ENCODE data around the gene AFF3. TPM values are rescaled to one million over a fixed set of nuclear protein-coding genes. Genes with fewer than 3 reads are reported as not detected.

AFF3 gene
- total and polyA plus RNA-seq, 4 donors = 0.48 to 5.3 (median 2.3) TPM

- DNase-seq (ENCODE audit: low spot score) = no peak
- H3K36me3 ChIP-seq (ENCODE audit: control insufficient read depth in 4 of 4, insufficient read depth in 3 of 4, low read depth in 1 of 4, low read length in 3 of 4) = peaks cover 0 to 1% (median 0%) of the 10 kb centered on the region in 4 donors
Observed at GRCh38 chr2:99793022-99793421, 349.4 kb downstream of the AFF3 start.

DNA sequence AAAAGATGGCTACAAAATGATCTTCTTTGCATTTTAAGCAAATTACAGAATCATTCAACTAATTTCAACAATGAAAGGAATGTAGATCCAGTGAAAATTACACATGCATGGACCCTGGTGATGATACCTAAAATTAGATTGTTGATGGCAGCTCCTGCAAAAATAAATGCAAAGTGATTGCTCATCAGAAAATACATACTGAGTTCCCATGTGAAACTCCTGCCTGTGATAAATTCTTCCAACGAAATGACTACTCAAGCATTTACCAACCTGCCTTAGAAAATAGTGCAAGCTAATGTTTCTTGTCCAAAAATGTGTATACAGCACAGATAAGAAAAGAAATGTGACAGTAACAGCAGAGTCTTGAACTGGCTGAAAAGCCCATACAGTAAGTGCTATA is 352.5 kb downstream of the AFF3 start:
- no peaks in the 10 kb centered on the region for H3K9me3 ChIP-seq (ENCODE audit: control insufficient read depth in 4 of 4, low read length in 3 of 4)
- H3K4me3 ChIP-seq (ENCODE audit: low read depth in 1 of 3, low read length in 3 of 3) = no peak overlapping the region
- H3K27ac ChIP-seq (ENCODE audit: low read depth in 1 of 2, low read length in 2 of 2) = no peak overlapping the region
- no peaks in the 10 kb centered on the region for H3K36me3 ChIP-seq (ENCODE audit: control insufficient read depth in 4 of 4, insufficient read depth in 3 of 4, low read depth in 1 of 4, low read length in 3 of 4)
- H3K4me1 ChIP-seq (ENCODE audit: control insufficient read depth in 4 of 4, insufficient read depth in 4 of 4, low read length in 3 of 4) = peaks cover 0 to 5% (median 4%) of the 10 kb centered on the region in 4 donors
- whole genome bisulfite sequencing = 68% methylated on average over 1 of the region's 1 CpG
- DNase-seq (ENCODE audit: low spot score) = no peak
- H3K9ac ChIP-seq (ENCODE audit: low read depth in 1 of 2, low read length in 2 of 2) = no peak overlapping the region
- H3K27me3 ChIP-seq (ENCODE audit: control insufficient read depth in 4 of 4, insufficient read depth in 4 of 4, low read length in 3 of 4) = no peaks in the 10 kb centered on the region
- TF ChIP-seq, protein P1, sequence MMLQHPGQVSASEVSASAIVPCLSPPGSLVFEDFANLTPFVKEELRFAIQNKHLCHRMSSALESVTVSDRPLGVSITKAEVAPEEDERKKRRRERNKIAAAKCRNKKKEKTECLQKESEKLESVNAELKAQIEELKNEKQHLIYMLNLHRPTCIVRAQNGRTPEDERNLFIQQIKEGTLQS (IDR thresholded peaks at IDR 0.05) = no peak
- TF ChIP-seq GABPA (IDR thresholded peaks at IDR 0.05 in 1 of 2, conservative IDR thresholded peaks at IDR 0.05 in 1 of 2) = no peak
- TF ChIP-seq JUND (IDR thresholded peaks at IDR 0.05) = no peak
- no peak for TF ChIP-seq HNF4A (conservative IDR thresholded peaks at IDR 0.05)
- TF ChIP-seq, protein P2, sequence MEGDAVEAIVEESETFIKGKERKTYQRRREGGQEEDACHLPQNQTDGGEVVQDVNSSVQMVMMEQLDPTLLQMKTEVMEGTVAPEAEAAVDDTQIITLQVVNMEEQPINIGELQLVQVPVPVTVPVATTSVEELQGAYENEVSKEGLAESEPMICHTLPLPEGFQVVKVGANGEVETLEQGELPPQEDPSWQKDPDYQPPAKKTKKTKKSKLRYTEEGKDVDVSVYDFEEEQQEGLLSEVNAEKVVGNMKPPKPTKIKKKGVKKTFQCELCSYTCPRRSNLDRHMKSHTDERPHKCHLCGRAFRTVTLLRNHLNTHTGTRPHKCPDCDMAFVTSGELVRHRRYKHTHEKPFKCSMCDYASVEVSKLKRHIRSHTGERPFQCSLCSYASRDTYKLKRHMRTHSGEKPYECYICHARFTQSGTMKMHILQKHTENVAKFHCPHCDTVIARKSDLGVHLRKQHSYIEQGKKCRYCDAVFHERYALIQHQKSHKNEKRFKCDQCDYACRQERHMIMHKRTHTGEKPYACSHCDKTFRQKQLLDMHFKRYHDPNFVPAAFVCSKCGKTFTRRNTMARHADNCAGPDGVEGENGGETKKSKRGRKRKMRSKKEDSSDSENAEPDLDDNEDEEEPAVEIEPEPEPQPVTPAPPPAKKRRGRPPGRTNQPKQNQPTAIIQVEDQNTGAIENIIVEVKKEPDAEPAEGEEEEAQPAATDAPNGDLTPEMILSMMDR (IDR thresholded peaks at IDR 0.05; ENCODE audit: low read depth, low read length, missing input control) = no peak
- TF ChIP-seq HNF4G (IDR thresholded peaks at IDR 0.05) = no peak
- TF ChIP-seq RAD21 (IDR thresholded peaks at IDR 0.05) = no peak
- no peak for TF ChIP-seq FOXA2 (IDR thresholded peaks at IDR 0.05)
- no peak for TF ChIP-seq EGR1 (IDR thresholded peaks at IDR 0.05; ENCODE audit: low read depth in 2 of 2)
- no peak for TF ChIP-seq ZBTB33 (IDR thresholded peaks at IDR 0.05)
- TF ChIP-seq, protein P3, sequence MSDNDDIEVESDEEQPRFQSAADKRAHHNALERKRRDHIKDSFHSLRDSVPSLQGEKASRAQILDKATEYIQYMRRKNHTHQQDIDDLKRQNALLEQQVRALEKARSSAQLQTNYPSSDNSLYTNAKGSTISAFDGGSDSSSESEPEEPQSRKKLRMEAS (IDR thresholded peaks at IDR 0.05) = no peak
- no peak for TF ChIP-seq SP1 (IDR thresholded peaks at IDR 0.05)
- TF ChIP-seq TAF1 (conservative IDR thresholded peaks at IDR 0.05) = no peak

More at GRCh38 chr2:99793022-99793421, 349.4 kb downstream of the AFF3 start:
- no peak overlapping the region for H3K9ac ChIP-seq (ENCODE audit: low read depth in 1 of 2, low read length in 2 of 2)
- H3K27ac ChIP-seq (ENCODE audit: low read depth in 1 of 2, low read length in 2 of 2) = no peak overlapping the region
- no peak for TF ChIP-seq TAF1 (conservative IDR thresholded peaks at IDR 0.05)
- TF ChIP-seq, protein P3 (IDR thresholded peaks at IDR 0.05) = no peak
- TF ChIP-seq SP1 (IDR thresholded peaks at IDR 0.05) = no peak
- no peak for TF ChIP-seq FOXA1 (IDR thresholded peaks at IDR 0.05)
- TF ChIP-seq, protein P2 (IDR thresholded peaks at IDR 0.05; ENCODE audit: low read depth, low read length, missing input control) = no peak
- TF ChIP-seq, protein P4, sequence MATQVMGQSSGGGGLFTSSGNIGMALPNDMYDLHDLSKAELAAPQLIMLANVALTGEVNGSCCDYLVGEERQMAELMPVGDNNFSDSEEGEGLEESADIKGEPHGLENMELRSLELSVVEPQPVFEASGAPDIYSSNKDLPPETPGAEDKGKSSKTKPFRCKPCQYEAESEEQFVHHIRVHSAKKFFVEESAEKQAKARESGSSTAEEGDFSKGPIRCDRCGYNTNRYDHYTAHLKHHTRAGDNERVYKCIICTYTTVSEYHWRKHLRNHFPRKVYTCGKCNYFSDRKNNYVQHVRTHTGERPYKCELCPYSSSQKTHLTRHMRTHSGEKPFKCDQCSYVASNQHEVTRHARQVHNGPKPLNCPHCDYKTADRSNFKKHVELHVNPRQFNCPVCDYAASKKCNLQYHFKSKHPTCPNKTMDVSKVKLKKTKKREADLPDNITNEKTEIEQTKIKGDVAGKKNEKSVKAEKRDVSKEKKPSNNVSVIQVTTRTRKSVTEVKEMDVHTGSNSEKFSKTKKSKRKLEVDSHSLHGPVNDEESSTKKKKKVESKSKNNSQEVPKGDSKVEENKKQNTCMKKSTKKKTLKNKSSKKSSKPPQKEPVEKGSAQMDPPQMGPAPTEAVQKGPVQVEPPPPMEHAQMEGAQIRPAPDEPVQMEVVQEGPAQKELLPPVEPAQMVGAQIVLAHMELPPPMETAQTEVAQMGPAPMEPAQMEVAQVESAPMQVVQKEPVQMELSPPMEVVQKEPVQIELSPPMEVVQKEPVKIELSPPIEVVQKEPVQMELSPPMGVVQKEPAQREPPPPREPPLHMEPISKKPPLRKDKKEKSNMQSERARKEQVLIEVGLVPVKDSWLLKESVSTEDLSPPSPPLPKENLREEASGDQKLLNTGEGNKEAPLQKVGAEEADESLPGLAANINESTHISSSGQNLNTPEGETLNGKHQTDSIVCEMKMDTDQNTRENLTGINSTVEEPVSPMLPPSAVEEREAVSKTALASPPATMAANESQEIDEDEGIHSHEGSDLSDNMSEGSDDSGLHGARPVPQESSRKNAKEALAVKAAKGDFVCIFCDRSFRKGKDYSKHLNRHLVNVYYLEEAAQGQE (IDR thresholded peaks at IDR 0.05) = no peak
- no peak for TF ChIP-seq RXRA (IDR thresholded peaks at IDR 0.05)
- no peaks in the 10 kb centered on the region for H3K27me3 ChIP-seq (ENCODE audit: control insufficient read depth in 4 of 4, insufficient read depth in 4 of 4, low read length in 3 of 4)
- H3K4me3 ChIP-seq (ENCODE audit: low read depth in 1 of 3, low read length in 3 of 3) = no peak overlapping the region
- peaks cover 0 to 3% (median 0%) of the 10 kb centered on the region in 4 donors for H3K9me3 ChIP-seq (ENCODE audit: control insufficient read depth in 4 of 4, low read length in 3 of 4)
- H3K4me1 ChIP-seq (ENCODE audit: control insufficient read depth in 4 of 4, insufficient read depth in 4 of 4, low read length in 3 of 4) = no peaks in the 10 kb centered on the region
- WGBS = 89% methylated on average over 8 of the region's 8 CpGs

Measured in liver (tissue), 9 donors.